Neural cell (in vitro differentiated cells): ENCODE measurements around the gene CAMK2N2. TPM values are rescaled to one million over a fixed set of nuclear protein-coding genes. Genes with fewer than 3 reads are reported as not detected.

Source experiments
- H2AFZ ChIP-seq: fragments of 200-600, 300-800 bp; sonication (generic), shearing (Covaris generic); 2 replicates; pipeline ENCODE4 v1.6.0; 2014; ENCODE audit warnings: low read depth, mild to moderate bottlenecking, antibody characterized with exemption, low read length, moderate library complexity
- H3F3A ChIP-seq: fragments of 200-600 bp; shearing (Covaris generic); 2 replicates; pipeline ENCODE4 v1.6.1; 2016; ENCODE audit warnings: mild to moderate bottlenecking, moderate library complexity, mixed read lengths, antibody characterized with exemption, low read length; ENCODE audit not compliant: insufficient read depth, poor library complexity, severe bottlenecking
- H3K27ac ChIP-seq: fragments of 200-600, 300-800 bp; sonication (generic), shearing (Covaris generic); 2 replicates; pipeline ENCODE4 v1.5.1; 2014; ENCODE audit warnings: mild to moderate bottlenecking, low read length, moderate library complexity
- H3K27me3 ChIP-seq: fragments of 300-800, 200-600 bp; sonication (generic), shearing (Covaris generic); 2 replicates; pipeline ENCODE4 v1.6.0; 2014; ENCODE audit warnings: mild to moderate bottlenecking, low read depth, low read length, moderate library complexity; ENCODE audit not compliant: insufficient read depth
- H3K36me3 ChIP-seq: fragments of 300-800, 200-600 bp; sonication (generic), shearing (Covaris generic); 2 replicates; pipeline ENCODE4 v1.5.1; 2014; ENCODE audit warnings: mild to moderate bottlenecking, antibody characterized with exemption, low read length, moderate library complexity; ENCODE audit not compliant: insufficient read depth
- H3K4me2 ChIP-seq: fragments of 300-800, 200-600 bp; sonication (generic), shearing (Covaris generic); 2 replicates; pipeline ENCODE4 v1.6.0; 2014; ENCODE audit warnings: mild to moderate bottlenecking, low read length
- H3K4me3 ChIP-seq: fragments of 300-800, 200-600 bp; sonication (generic), shearing (Covaris generic); 2 replicates; pipeline ENCODE4 v1.5.1; 2014; ENCODE audit warnings: mild to moderate bottlenecking, low read length, moderate library complexity
- H3K79me2 ChIP-seq: fragments of 200-600 bp; shearing (Covaris generic); replicated peaks from 2 replicates; pipeline ENCODE4 v1.6.0; 2014; ENCODE audit warnings: mild to moderate bottlenecking, low read length, moderate library complexity; ENCODE audit not compliant: insufficient read depth
- H3K9ac ChIP-seq: fragments of 300-800, 200-600 bp; sonication (generic), shearing (Covaris generic); 2 replicates; pipeline ENCODE4 v1.6.1; 2016; ENCODE audit warnings: mild to moderate bottlenecking, low read length, mixed read lengths
- H3K9me2 ChIP-seq: fragments of 200-600 bp; shearing (Covaris generic); 2 replicates; pipeline ENCODE4 v1.6.1; 2016; ENCODE audit warnings: mild to moderate bottlenecking, low read length, mixed read lengths; ENCODE audit not compliant: insufficient read depth
- H3K9me3 ChIP-seq: fragments of 200-600, 300-800 bp; sonication (generic), shearing (Covaris generic); 2 replicates; pipeline ENCODE4 v1.6.1; 2016; ENCODE audit warnings: mild to moderate bottlenecking, mixed run types, low read length, moderate library complexity, mixed read lengths
- H4K20me1 ChIP-seq: fragments of 200-600 bp; shearing (Covaris generic); 2 replicates; pipeline ENCODE4 v1.6.1; 2016; ENCODE audit warnings: mild to moderate bottlenecking, mixed run types; ENCODE audit not compliant: insufficient read depth
- CTCF ChIP-seq: fragments of 450-650 bp; IDR thresholded peaks from 2 replicates; pipeline ENCODE4 v1.5.1; 2014; ENCODE audit warnings: antibody characterized with exemption, mild to moderate bottlenecking, moderate library complexity; ENCODE audit not compliant: poor library complexity, severe bottlenecking
- EP300 ChIP-seq: fragments of 450-650 bp; conservative IDR thresholded peaks from 2 replicates; pipeline ENCODE4 v1.6.1; 2014; ENCODE audit warnings: antibody characterized with exemption, mild to moderate bottlenecking, moderate library complexity; ENCODE audit not compliant: poor library complexity, severe bottlenecking
- EZH2 ChIP-seq: fragments of 200-600, 300-800 bp; shearing (Covaris generic), sonication (generic); IDR thresholded peaks from 2 replicates; pipeline ENCODE4 v1.6.1; 2014; ENCODE audit warnings: antibody characterized with exemption, low read length, borderline replicate concordance, mild to moderate bottlenecking; ENCODE audit not compliant: insufficient read depth, poor library complexity, severe bottlenecking
- MXI1 ChIP-seq: fragments of 450-650 bp; conservative IDR thresholded peaks from 2 replicates; pipeline ENCODE4 v1.6.1; 2014; ENCODE audit warnings: antibody characterized with exemption, mild to moderate bottlenecking; ENCODE audit not compliant: poor library complexity, severe bottlenecking
- POLR2AphosphoS5 ChIP-seq: IDR thresholded peaks from 2 replicates; pipeline ENCODE4 v1.6.1; 2012
- RAD21 ChIP-seq: fragments of 450-650 bp; conservative IDR thresholded peaks from 2 replicates; pipeline ENCODE4 v1.6.1; 2014; ENCODE audit warnings: antibody characterized with exemption, mild to moderate bottlenecking, moderate library complexity
- REST ChIP-seq: IDR thresholded peaks from 2 replicates; pipeline ENCODE4 v1.6.1; 2012; ENCODE audit warnings: borderline replicate concordance
- SMC3 ChIP-seq: fragments of 450-650 bp; conservative IDR thresholded peaks from 2 replicates; pipeline ENCODE4 v1.6.1; 2014; ENCODE audit warnings: antibody characterized with exemption, mild to moderate bottlenecking, moderate library complexity; ENCODE audit not compliant: poor library complexity
- TAF1 ChIP-seq: IDR thresholded peaks from 2 replicates; pipeline ENCODE4 v1.6.1; 2012; ENCODE audit warnings: low read depth
- polyA plus RNA-seq: library from polyadenylated mRNA; depleted of rRNA; stranded (reverse); fragments of >200 nt; gene quantifications from 2 replicates; pipeline ENCODE4 v1.2.3, GENCODE V29; 2014

CAMK2N2 gene
- polyA plus RNA-seq, 1 donor from 2014 or later, result 2.8 TPM

GRCh38 chr3:184231671-184232070 lies 29.7 kb downstream of the CAMK2N2 start:
- Histone ChIP-seq H3K79me2 (no peaks in the 10 kb centered on the region), H3K9ac (no peak overlapping the region), H3F3A (no peaks in the 10 kb centered on the region), H3K4me3 (no peak overlapping the region), H3K27ac (no peak overlapping the region), H4K20me1 (no peaks in the 10 kb centered on the region), H3K4me2 (no peak overlapping the region), H3K9me3 (no peaks in the 10 kb centered on the region), H3K9me2 (no peaks in the 10 kb centered on the region), H2AFZ (no peak overlapping the region), H3K27me3 (peaks cover 70% of the 10 kb centered on the region), H3K36me3 (no peaks in the 10 kb centered on the region)
- TF ChIP-seq EP300 (no peak), POLR2AphosphoS5 (no peak), RAD21 (no peak), EZH2 (no peak), MXI1 (no peak), CTCF (no peak)

GRCh38 chr3:184230603-184231528 lies 30.5 kb downstream of the CAMK2N2 start:
- no peak overlapping the region for H3K4me2 ChIP-seq
- peak overlapping the region; percentile 76 for H3K4me3 ChIP-seq
- no peaks in the 10 kb centered on the region for H3K36me3 ChIP-seq
- H3K9ac ChIP-seq, result no peak overlapping the region
- H3K27me3 ChIP-seq, result peaks cover 74% of the 10 kb centered on the region
- no peaks in the 10 kb centered on the region for H3K9me2 ChIP-seq
- H4K20me1 ChIP-seq, result no peaks in the 10 kb centered on the region
- H3K9me3 ChIP-seq, result no peaks in the 10 kb centered on the region
- no peak overlapping the region for H3K27ac ChIP-seq
- H3F3A ChIP-seq, result no peaks in the 10 kb centered on the region
- TF ChIP-seq RAD21, result no peak
- TF ChIP-seq POLR2AphosphoS5, result no peak
- no peak for TF ChIP-seq TAF1
- no peak for TF ChIP-seq MXI1
- H3K79me2 ChIP-seq, result no peaks in the 10 kb centered on the region
- H2AFZ ChIP-seq, result no peak overlapping the region

GRCh38 chr3:184230081-184230602 lies 31.2 kb downstream of the CAMK2N2 start:
- peaks cover 74% of the 10 kb centered on the region for H3K27me3 ChIP-seq
- H4K20me1 ChIP-seq, result no peaks in the 10 kb centered on the region
- no peak overlapping the region for H2AFZ ChIP-seq
- peak overlapping the region; percentile 76 for H3K4me3 ChIP-seq
- H3K4me2 ChIP-seq, result peak overlapping the region; percentile 51
- no peak for TF ChIP-seq SMC3
- TF ChIP-seq MXI1, result no peak
- no peak for TF ChIP-seq TAF1
- no peak for TF ChIP-seq RAD21
- no peak for TF ChIP-seq CTCF
- TF ChIP-seq EP300, result no peak
- TF ChIP-seq EZH2, result no peak
- TF ChIP-seq REST, result no peak
- TF ChIP-seq POLR2AphosphoS5, result no peak
- no peaks in the 10 kb centered on the region for H3F3A ChIP-seq
- H3K79me2 ChIP-seq, result no peaks in the 10 kb centered on the region
- no peak overlapping the region for H3K27ac ChIP-seq
- no peaks in the 10 kb centered on the region for H3K9me2 ChIP-seq
- no peaks in the 10 kb centered on the region for H3K36me3 ChIP-seq
- no peaks in the 10 kb centered on the region for H3K9me3 ChIP-seq
- peak overlapping the region; percentile 44 for H3K9ac ChIP-seq
